Measurements from ENCODE around the gene HARS2. TPM values are rescaled to one million over a fixed set of nuclear protein-coding genes. Genes with fewer than 3 reads are reported as not detected.

The HARS2 gene
- total RNA-seq, 1 experiment from 2014 or later = 36.5 TPM

- H3K36me3 ChIP-seq (ENCODE audit: control insufficient read depth, insufficient read depth, low read length) = peaks cover 9% of the 10 kb centered on the region
- BruUV-seq (replicated peaks) = no TSS peak
- Mint-ChIP-seq H3K4me3 (ENCODE audit: unreplicated experiment) (no peak overlapping the region), H3K9me3 (ENCODE audit: unreplicated experiment) (no peaks in the 10 kb centered on the region), H3K27ac (ENCODE audit: unreplicated experiment) (peak overlapping the region; percentile 63), H3K4me1 (ENCODE audit: low read depth, unreplicated experiment) (no peaks in the 10 kb centered on the region), H3K27me3 (ENCODE audit: insufficient read depth, unreplicated experiment) (no peaks in the 10 kb centered on the region), H3K36me3 (ENCODE audit: insufficient read depth, unreplicated experiment) (peaks cover 74% of the 10 kb centered on the region)
- no peak for DNase-seq
- H3K4me1 ChIP-seq = peaks cover 5% of the 10 kb centered on the region
- intact Hi-C loops (cut with micrococcal nuclease; ENCODE audit: unreplicated experiment) = no loop called here
- TF ChIP-seq, protein P1, sequence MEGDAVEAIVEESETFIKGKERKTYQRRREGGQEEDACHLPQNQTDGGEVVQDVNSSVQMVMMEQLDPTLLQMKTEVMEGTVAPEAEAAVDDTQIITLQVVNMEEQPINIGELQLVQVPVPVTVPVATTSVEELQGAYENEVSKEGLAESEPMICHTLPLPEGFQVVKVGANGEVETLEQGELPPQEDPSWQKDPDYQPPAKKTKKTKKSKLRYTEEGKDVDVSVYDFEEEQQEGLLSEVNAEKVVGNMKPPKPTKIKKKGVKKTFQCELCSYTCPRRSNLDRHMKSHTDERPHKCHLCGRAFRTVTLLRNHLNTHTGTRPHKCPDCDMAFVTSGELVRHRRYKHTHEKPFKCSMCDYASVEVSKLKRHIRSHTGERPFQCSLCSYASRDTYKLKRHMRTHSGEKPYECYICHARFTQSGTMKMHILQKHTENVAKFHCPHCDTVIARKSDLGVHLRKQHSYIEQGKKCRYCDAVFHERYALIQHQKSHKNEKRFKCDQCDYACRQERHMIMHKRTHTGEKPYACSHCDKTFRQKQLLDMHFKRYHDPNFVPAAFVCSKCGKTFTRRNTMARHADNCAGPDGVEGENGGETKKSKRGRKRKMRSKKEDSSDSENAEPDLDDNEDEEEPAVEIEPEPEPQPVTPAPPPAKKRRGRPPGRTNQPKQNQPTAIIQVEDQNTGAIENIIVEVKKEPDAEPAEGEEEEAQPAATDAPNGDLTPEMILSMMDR (IDR thresholded peaks at IDR 0.05; ENCODE audit: insufficient read depth in 1 of 2, low read depth in 1 of 2, low read length in 1 of 2, severe bottlenecking in 1 of 2, unreplicated experiment in 1 of 2) = no peak
- H3K27me3 ChIP-seq (replicated peaks; ENCODE audit: control insufficient read depth, insufficient read depth, low read length) = no peaks in the 10 kb centered on the region
- CTCF ChIA-PET = interaction anchor here (0.6 kb wide), 1 partner anchor 23 kb away, joined by 3 read pairs; no protein-coding TSS in a partner anchor
- H3K4me3 ChIP-seq (ENCODE audit: low read depth, low read length) = no peak overlapping the region
- H3K9me3 ChIP-seq = no peaks in the 10 kb centered on the region
- POLR2A ChIA-PET = no interaction called here
These were observed 5.7 kb downstream of the HARS2 start for GRCh38 chr5:140696891-140697492.

GRCh38 chr5:140700177-140701144 is 9.2 kb downstream of the HARS2 start, which contains the start of gene ZMAT2:
Gene ZMAT2, plus strand, starts transcription at chr5:140700447. Its CDS starts 14 bp downstream, at chr5:140700461.
- CTCF ChIA-PET = interaction anchor here (0.8 to 1.3 kb wide), 5 partner anchors 9 to 153 kb away, joined by 3 to 14 read pairs (median 4); partner anchors contain the start of genes EIF4EBP3, HARS1 and HARS2
- TSS peak; percentile 37 for BruUV-seq (replicated peaks)

More at GRCh38 chr5:140700177-140701144, 9.2 kb downstream of the HARS2 start, which contains the start of gene ZMAT2:
- Histone ChIP-seq H3K36me3 (ENCODE audit: control insufficient read depth, insufficient read depth, low read length) (peaks cover 8% of the 10 kb centered on the region), H3K4me3 (ENCODE audit: low read depth, low read length) (peak within 1 kb of the TSS; percentile 67), H3K9me3 (no peaks in the 10 kb centered on the region), H3K4me1 (no peaks in the 10 kb centered on the region; the same call in 1 of the 2 replicates), H3K27me3 (replicated peaks; ENCODE audit: control insufficient read depth, insufficient read depth, low read length) (no peaks in the 10 kb centered on the region)
- no peaks in the 10 kb centered on the region for H3K4me1 Mint-ChIP-seq (ENCODE audit: low read depth, unreplicated experiment)
- peak within 1 kb of the TSS; percentile 92 for H3K27ac Mint-ChIP-seq (ENCODE audit: unreplicated experiment)
- TF ChIP-seq, protein P1 (IDR thresholded peaks at IDR 0.05; ENCODE audit: insufficient read depth in 1 of 2, low read depth in 1 of 2, low read length in 1 of 2, severe bottlenecking in 1 of 2, unreplicated experiment in 1 of 2) = no peak
- no peaks in the 10 kb centered on the region for H3K27me3 Mint-ChIP-seq (ENCODE audit: insufficient read depth, unreplicated experiment)
- peak; percentile 94 to 96 for DNase-seq
- no peaks in the 10 kb centered on the region for H3K9me3 Mint-ChIP-seq (ENCODE audit: unreplicated experiment)
- POLR2A ChIA-PET = interaction anchor here (0.5 to 1.1 kb wide), 12 partner anchors 8 to 620 kb away, joined by 4 to 27 read pairs (median 7); partner anchors contain the start of genes EIF4EBP3, HARS1, HARS2 and IK
- H3K36me3 Mint-ChIP-seq (ENCODE audit: insufficient read depth, unreplicated experiment) = peaks cover 91% of the 10 kb centered on the region
- intact Hi-C loops (cut with micrococcal nuclease; ENCODE audit: unreplicated experiment) = loop anchor here (1.0 kb wide), 3 partner anchors 9 to 18 kb away; partner anchors contain the start of genes HARS1 and HARS2
- H3K4me3 Mint-ChIP-seq (ENCODE audit: unreplicated experiment) = peak within 1 kb of the TSS; percentile 85
